DOHH2 (cell line): ENCODE results near the gene TFDP1.
"Not testable (repeated sequence)": the region's sequence is repeated elsewhere in the genome, so short reads cannot be mapped to it uniquely, and the experiment has no call there.

Experiments
- H3F3A ChIP-seq: fragments of 200-600 bp; sonication (generic), shearing (Covaris generic); 2 replicates; pipeline ENCODE4 v1.6.0; 2016; ENCODE audit warnings: antibody characterized with exemption, mild to moderate bottlenecking; ENCODE audit not compliant: control insufficient read depth, insufficient read depth
- H3K27ac ChIP-seq: fragments of 200-600 bp; sonication (generic); 2 replicates; pipeline ENCODE4 v1.5.1; 2014; ENCODE audit warnings: low read depth, mild to moderate bottlenecking, low read length, moderate library complexity
- H3K27me3 ChIP-seq: fragments of 200-600 bp; sonication (generic); 2 replicates; pipeline ENCODE4 v1.6.1; 2014; ENCODE audit warnings: mild to moderate bottlenecking, low read length, mixed read lengths; ENCODE audit not compliant: control insufficient read depth
- H3K36me3 ChIP-seq: fragments of 200-600 bp; sonication (generic); 2 replicates; pipeline ENCODE4 v1.6.1; 2014; ENCODE audit warnings: mild to moderate bottlenecking, low read length, moderate library complexity, mixed read lengths; ENCODE audit not compliant: control insufficient read depth
- H3K4me1 ChIP-seq: fragments of 200-600 bp; sonication (generic); 2 replicates; pipeline ENCODE4 v1.6.1; 2014; ENCODE audit warnings: mild to moderate bottlenecking, low read length, mixed read lengths; ENCODE audit not compliant: control insufficient read depth
- H3K4me2 ChIP-seq: fragments of 200-600 bp; sonication (generic); 2 replicates; pipeline ENCODE4 v1.6.0; 2014; ENCODE audit warnings: mild to moderate bottlenecking, low read length, moderate library complexity
- H3K4me3 ChIP-seq: fragments of 200-600 bp; sonication (generic); 2 replicates; pipeline ENCODE4 v1.5.1; 2014; ENCODE audit warnings: mild to moderate bottlenecking, low read length, mixed read lengths
- H3K79me2 ChIP-seq: fragments of 200-600 bp; sonication (generic); 2 replicates; pipeline ENCODE4 v1.6.1; 2014; ENCODE audit warnings: mild to moderate bottlenecking, low read length, mixed read lengths; ENCODE audit not compliant: control insufficient read depth
- H3K9me2 ChIP-seq: fragments of 200-600 bp; sonication (generic); replicated peaks from 2 replicates; pipeline ENCODE4 v1.6.1; 2014; ENCODE audit warnings: mild to moderate bottlenecking, low read length, mixed read lengths; ENCODE audit not compliant: control insufficient read depth
- H3K9me3 ChIP-seq: fragments of 200-600 bp; sonication (generic); 2 replicates; pipeline ENCODE4 v1.6.1; 2014; ENCODE audit warnings: antibody characterized with exemption, low read length, mixed read lengths; ENCODE audit not compliant: control insufficient read depth, insufficient read depth
- H4K20me1 ChIP-seq: fragments of 200-600 bp; sonication (generic); 2 replicates; pipeline ENCODE4 v1.6.0; 2014; ENCODE audit warnings: low read depth, mild to moderate bottlenecking, antibody characterized with exemption, low read length, moderate library complexity; ENCODE audit not compliant: control insufficient read depth, insufficient read depth
- EZH2phosphoT487 ChIP-seq: fragments of 200-600 bp; sonication (generic); IDR thresholded peaks from 2 replicates; pipeline ENCODE4 v1.6.1; 2017; ENCODE audit warnings: borderline replicate concordance, mild to moderate bottlenecking, antibody characterized with exemption, low read length, moderate library complexity, mixed read lengths
- TF ChIP-seq, protein P1 (sequence below): fragments of 200-600 bp; sonication (generic); IDR thresholded peaks from one replicate; pipeline ENCODE4 v1.5.1; 2014; ENCODE audit warnings: antibody characterized with exemption, mild to moderate bottlenecking, low read depth, low read length; ENCODE audit not compliant: poor library complexity, severe bottlenecking

The TFDP1 gene

DNA sequence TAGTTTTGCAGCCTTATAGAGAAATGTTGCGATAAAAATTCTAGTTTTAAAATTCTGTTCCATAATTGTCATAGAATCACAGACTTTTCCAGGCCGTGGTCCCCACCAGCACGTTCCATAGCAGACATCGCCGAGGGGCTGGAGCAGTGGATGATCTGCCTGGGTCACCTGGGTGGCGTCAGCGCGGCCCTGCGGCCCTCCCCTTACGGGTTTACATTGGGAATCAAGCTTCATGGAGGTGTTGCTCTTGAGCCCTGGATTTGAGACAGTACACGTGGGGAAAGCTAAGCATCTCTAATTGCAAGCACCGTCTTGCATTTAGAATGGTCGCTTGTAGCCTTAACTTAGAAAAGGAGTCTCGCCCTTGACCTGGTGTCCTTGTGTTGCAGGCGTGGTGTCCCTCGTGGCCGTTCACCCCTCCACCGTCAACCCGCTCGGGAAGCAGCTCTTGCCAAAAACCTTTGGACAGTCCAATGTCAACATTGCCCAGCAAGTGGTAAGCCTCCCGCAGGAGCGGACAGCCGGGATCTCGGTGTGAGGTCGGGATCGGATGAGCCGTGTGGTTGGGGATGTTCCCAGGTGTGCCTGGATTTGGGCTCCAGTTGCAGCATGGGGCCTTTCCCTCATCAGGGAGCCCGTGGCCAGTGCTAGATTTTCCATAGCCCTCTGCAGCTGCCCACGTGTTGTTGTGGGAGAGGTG lies 38.4 kb downstream of the TFDP1 start:
- peaks cover 98% of the 10 kb centered on the region for H3K79me2 ChIP-seq
- no peaks in the 10 kb centered on the region for H3K9me3 ChIP-seq
- H3K27me3 ChIP-seq: no peaks in the 10 kb centered on the region
- TF ChIP-seq EZH2phosphoT487: no peak
- TF ChIP-seq, protein P1, sequence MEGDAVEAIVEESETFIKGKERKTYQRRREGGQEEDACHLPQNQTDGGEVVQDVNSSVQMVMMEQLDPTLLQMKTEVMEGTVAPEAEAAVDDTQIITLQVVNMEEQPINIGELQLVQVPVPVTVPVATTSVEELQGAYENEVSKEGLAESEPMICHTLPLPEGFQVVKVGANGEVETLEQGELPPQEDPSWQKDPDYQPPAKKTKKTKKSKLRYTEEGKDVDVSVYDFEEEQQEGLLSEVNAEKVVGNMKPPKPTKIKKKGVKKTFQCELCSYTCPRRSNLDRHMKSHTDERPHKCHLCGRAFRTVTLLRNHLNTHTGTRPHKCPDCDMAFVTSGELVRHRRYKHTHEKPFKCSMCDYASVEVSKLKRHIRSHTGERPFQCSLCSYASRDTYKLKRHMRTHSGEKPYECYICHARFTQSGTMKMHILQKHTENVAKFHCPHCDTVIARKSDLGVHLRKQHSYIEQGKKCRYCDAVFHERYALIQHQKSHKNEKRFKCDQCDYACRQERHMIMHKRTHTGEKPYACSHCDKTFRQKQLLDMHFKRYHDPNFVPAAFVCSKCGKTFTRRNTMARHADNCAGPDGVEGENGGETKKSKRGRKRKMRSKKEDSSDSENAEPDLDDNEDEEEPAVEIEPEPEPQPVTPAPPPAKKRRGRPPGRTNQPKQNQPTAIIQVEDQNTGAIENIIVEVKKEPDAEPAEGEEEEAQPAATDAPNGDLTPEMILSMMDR: no peak
- H3F3A ChIP-seq: no peaks in the 10 kb centered on the region
- H4K20me1 ChIP-seq: peaks cover 11% of the 10 kb centered on the region; the same call in 1 of the 2 replicates
- no peaks in the 10 kb centered on the region for H3K4me1 ChIP-seq
- no peak overlapping the region for H3K27ac ChIP-seq
- H3K9me2 ChIP-seq: no peaks in the 10 kb centered on the region
- H3K36me3 ChIP-seq: peaks cover 86% of the 10 kb centered on the region
- no peak overlapping the region for H3K4me3 ChIP-seq
- no peak overlapping the region for H3K4me2 ChIP-seq

DNA sequence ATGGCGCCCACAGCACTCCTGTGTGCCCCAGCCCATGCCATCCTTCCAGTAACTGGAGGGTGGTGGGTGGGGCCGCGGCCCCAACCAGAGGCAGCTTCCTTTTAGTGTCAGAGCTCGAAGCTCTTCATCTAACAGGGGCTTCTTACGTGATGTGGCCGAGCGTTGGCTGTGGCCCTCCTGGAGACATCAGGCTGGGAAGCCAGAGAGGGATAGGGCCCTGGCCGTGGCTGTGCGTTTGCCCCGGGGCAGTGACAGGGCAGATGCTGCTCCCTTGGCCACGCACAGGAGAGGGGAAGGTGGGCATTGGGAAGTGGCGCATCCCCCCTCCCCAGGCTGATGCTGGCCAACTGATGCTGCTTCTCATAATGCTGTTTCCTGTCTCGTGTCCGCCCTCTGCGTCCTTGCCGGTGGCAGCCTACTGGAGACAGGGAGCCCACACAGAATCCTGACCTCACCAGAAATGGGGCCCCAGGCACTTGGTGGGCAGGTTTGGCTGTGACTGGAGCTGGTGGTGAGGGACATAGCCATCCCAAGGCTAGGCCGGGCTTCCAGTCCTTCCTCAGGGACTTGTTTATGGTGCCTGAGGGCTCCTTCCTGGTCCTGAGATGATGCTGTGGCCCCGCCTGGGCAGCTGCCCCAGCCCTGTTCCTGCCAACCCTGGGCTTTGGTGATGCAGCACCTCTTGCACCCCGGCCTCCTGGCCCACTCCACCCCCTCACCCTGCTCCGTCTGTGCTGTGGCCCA lies 39.1 kb downstream of the TFDP1 start:
- Histone ChIP-seq H3K9me2 (no peaks in the 10 kb centered on the region), H3K4me3 (no peak overlapping the region), H3K36me3 (peaks cover 86% of the 10 kb centered on the region), H3F3A (no peaks in the 10 kb centered on the region), H3K9me3 (no peaks in the 10 kb centered on the region), H3K4me1 (no peaks in the 10 kb centered on the region), H3K27ac (no peak overlapping the region), H4K20me1 (peaks cover 18% of the 10 kb centered on the region; the same call in 1 of the 2 replicates), H3K4me2 (no peak overlapping the region), H3K79me2 (peaks cover 98% of the 10 kb centered on the region), H3K27me3 (no peaks in the 10 kb centered on the region)
- TF ChIP-seq, protein P1: no peak
- TF ChIP-seq EZH2phosphoT487: no peak

DNA sequence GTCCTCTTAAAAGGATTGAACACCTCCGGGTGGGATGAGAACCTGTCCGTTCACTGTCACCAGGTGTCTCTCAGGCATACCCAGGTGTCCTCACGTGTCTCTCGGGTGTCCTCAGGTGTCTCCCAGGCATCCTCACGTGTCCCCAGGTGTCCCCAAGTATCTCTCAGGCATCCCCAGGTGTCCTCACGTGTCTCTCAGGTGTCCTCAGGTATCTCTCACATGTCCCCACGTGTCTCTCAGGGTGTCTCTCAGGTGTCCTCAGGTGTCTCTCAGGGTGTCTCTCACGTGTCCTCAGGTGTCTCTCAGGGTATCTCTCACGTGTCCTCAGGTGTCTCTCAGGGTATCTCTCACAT lies 39.7 kb downstream of the TFDP1 start:
- H3K9me3 ChIP-seq: no peaks in the 10 kb centered on the region
- no peaks in the 10 kb centered on the region for H3K4me1 ChIP-seq
- H3K79me2 ChIP-seq: peaks cover 98% of the 10 kb centered on the region
- no peaks in the 10 kb centered on the region for H3K27me3 ChIP-seq
- H3K36me3 ChIP-seq: peaks cover 88% of the 10 kb centered on the region
- no peak overlapping the region for H3K4me2 ChIP-seq
- no peaks in the 10 kb centered on the region for H3K9me2 ChIP-seq
- no peaks in the 10 kb centered on the region for H3F3A ChIP-seq
- H3K27ac ChIP-seq: no peak overlapping the region
- peaks cover 21% of the 10 kb centered on the region; the same call in 1 of the 2 replicates for H4K20me1 ChIP-seq
- TF ChIP-seq, protein P1: no peak
- no peak for TF ChIP-seq EZH2phosphoT487
- no peak overlapping the region for H3K4me3 ChIP-seq

DNA sequence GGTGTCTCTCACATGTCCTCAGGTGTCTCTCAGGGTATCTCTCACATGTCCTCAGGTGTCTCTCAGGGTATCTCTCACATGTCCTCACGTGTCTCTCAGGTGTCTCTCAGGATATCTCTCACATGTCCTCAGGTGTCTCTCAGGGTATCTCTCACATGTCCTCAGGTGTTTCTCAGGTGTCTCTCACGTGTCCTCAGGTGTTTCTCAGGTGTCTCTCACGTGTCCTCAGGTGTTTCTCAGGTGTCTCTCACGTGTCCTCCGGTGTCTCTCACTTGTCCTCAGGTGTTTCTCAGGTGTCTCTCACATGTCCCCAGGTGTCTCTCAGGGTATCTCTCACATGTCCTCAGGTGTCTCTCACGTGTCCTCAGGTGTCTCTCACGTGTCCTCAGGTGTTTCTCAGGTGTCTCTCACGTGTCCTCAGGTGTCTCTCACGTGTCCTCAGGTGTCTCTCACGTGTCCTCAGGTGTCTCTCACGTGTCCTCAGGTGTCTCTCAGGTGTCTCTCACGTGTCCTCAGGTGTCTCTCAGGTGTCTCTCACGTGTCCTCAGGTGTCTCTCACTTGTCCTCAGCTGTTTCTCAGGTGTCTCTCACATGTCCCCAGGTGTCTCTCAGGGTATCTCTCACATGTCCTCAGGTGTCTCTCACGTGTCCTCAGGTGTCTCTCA lies 40.2 kb downstream of the TFDP1 start:
- not testable (repeated sequence) for H3K4me3 ChIP-seq, H3F3A ChIP-seq, H3K27ac ChIP-seq, H3K9me2 ChIP-seq, H3K9me3 ChIP-seq, H3K4me1 ChIP-seq, H3K4me2 ChIP-seq, H3K27me3 ChIP-seq
- H3K36me3 ChIP-seq: peaks cover 89% of the 10 kb centered on the region
- peaks cover 21% of the 10 kb centered on the region; the same call in 1 of the 2 replicates for H4K20me1 ChIP-seq
- peaks cover 99% of the 10 kb centered on the region for H3K79me2 ChIP-seq
